Activated T-cell treated with anti-CD3 and anti-CD28 coated beads, Interleukin-2, amount 50 U/mL, for 4 hours (primary cell): Measurements from ENCODE around the gene ST8SIA6. TPM values are rescaled to one million over a fixed set of nuclear protein-coding genes. Genes with fewer than 3 reads are reported as not detected.

ENCODE experiments used
- ATAC-seq, 2 donors: fragments of 200-7000 bp; cut with Tn5 transposase; one replicate each; pipeline ENCODE4 v1.10.0; 2021
- DNase-seq: peaks from one replicate; pipeline ENCODE4 v3.0.0-alpha.2; 2020
- H3K27me3 Mint-ChIP-seq: one replicate; pipeline ENCODE4 v1.8.0; 2021; ENCODE audit warnings: low read depth, mixed read lengths
- H3K36me3 Mint-ChIP-seq: one replicate; pipeline ENCODE4 v1.8.0; 2022; ENCODE audit warnings: mixed read lengths; ENCODE audit not compliant: insufficient read depth
- H3K4me1 Mint-ChIP-seq: one replicate; pipeline ENCODE4 v1.8.0; 2021; ENCODE audit warnings: low read depth, mixed read lengths
- H3K4me3 Mint-ChIP-seq: one replicate; pipeline ENCODE4 v1.8.0; 2021; ENCODE audit warnings: mild to moderate bottlenecking, moderate library complexity, mixed read lengths
- H3K9me3 Mint-ChIP-seq: one replicate; pipeline ENCODE4 v1.8.0; 2021; ENCODE audit warnings: mixed read lengths
- total RNA-seq, 3 donors: library from RNA; stranded (reverse); gene quantifications; one replicate each; pipeline ENCODE4 v1.2.1, GENCODE V29; 2021

The ST8SIA6 gene
- total RNA-seq, 3 donors from 2014 or later, result 0.33 TPM; not detected in 2

DNA sequence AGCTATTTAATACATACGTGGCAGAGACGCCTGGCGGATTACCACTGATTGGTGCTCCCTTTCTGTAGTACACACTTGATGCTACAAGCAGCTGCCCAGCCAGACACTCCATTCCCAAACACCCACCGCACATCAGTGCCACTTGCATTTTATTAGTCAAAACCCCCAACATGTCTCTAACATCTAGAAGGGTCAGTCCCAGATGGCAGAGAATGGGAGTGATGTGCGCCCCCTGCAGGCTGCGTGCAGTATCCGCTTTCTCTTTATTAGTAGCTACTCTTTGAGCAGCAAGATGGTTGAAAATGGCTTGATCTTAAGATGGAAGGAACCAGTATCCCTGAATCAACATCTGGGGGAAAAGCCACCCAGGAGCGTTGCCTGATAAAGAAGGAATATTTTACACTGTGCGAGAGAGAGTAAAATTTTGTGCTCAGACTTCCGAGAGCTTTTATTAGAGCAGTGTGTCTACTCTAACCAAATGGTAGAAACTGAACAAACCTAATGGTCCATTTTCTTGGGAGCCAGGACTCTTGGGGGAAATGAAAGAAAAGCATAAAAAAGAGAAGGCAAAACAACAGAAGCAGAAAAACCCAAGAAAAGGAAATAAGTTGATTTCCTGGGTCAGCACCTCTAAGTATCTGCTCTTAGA lies 78.3 kb downstream of the ST8SIA6 start:
- Mint-ChIP-seq H3K27me3 (no peaks in the 10 kb centered on the region), H3K4me1 (no peaks in the 10 kb centered on the region), H3K4me3 (no peak overlapping the region), H3K36me3 (no peaks in the 10 kb centered on the region), H3K9me3 (no peaks in the 10 kb centered on the region)
- peak; percentile 17 for DNase-seq
- no peak for ATAC-seq

DNA sequence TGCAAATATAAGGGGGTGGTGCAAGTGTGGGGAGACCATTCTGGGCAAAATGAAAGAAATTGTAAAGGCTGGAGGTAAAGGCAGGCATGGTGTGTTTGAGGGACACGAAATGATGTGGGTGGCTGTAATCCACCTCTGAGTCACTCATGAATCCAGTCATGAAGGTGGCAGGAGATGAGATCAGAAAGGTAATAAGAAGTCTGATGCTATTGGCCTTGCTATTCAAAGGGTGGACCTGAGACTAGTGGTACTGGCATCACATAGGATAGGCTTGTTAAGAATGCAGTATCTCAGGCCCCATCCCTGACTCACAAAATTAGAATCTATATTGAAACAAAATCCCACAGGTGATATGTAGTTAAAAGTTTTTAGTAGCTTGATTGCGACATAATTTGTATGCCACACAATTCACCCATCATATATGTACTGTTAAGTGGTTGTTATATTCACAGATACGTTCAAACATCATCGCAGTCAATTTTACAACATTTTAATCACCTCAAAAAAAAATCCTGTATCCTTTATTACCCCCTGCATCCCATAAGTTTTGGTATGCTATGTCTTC lies 85.6 kb downstream of the ST8SIA6 start:
- no peaks in the 10 kb centered on the region for H3K27me3 Mint-ChIP-seq
- ATAC-seq (peak; percentile 83 to 95), DNase-seq (no peak)
- H3K36me3 Mint-ChIP-seq, result peaks cover 2% of the 10 kb centered on the region
- H3K9me3 Mint-ChIP-seq, result peaks cover 4% of the 10 kb centered on the region
- H3K4me3 Mint-ChIP-seq, result no peak overlapping the region
- H3K4me1 Mint-ChIP-seq, result no peaks in the 10 kb centered on the region

DNA sequence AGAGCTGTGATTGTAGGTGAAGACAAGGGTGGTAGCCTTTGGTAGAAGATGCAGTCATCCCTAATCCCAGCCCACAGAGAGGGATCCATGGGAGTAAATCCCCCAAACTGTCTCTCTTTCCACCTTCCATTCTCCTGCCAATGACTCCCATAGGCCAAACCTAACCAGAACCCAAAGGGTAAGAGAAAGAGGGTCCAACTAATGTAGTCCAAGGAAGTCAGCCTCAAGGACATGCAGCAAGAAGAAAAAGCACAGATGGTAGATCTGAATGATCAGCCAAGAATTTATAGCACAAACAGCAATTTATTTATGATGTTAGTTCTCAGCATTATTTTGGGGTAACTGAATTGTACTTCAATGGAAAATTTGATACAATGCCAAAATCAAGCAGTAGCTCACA lies 87.7 kb downstream of the ST8SIA6 start:
- H3K4me3 Mint-ChIP-seq, result no peak overlapping the region
- H3K9me3 Mint-ChIP-seq, result peaks cover 4% of the 10 kb centered on the region
- H3K36me3 Mint-ChIP-seq, result peaks cover 2% of the 10 kb centered on the region
- DNase-seq (no peak), ATAC-seq (no peak)
- H3K27me3 Mint-ChIP-seq, result no peaks in the 10 kb centered on the region
- H3K4me1 Mint-ChIP-seq, result no peaks in the 10 kb centered on the region

DNA sequence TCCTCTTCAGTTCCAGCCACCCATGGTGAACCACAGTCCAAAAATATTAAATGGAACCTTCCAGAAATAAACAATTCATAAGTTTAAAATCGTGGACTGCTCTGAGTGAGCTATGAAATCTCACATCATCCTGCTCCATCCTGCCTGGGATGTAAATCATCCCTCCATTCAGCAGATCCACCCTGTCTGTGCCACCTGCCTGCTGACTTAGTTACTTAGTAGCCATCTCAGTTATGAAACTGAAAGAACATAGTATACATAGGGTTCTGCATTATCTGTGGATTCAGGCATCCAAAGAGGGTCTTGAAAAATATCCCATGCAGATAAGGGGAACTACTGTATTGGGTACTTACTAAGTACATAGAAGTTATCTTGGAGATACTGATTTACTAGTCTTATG lies 89.0 kb downstream of the ST8SIA6 start:
- H3K4me1 Mint-ChIP-seq, result no peaks in the 10 kb centered on the region

DNA sequence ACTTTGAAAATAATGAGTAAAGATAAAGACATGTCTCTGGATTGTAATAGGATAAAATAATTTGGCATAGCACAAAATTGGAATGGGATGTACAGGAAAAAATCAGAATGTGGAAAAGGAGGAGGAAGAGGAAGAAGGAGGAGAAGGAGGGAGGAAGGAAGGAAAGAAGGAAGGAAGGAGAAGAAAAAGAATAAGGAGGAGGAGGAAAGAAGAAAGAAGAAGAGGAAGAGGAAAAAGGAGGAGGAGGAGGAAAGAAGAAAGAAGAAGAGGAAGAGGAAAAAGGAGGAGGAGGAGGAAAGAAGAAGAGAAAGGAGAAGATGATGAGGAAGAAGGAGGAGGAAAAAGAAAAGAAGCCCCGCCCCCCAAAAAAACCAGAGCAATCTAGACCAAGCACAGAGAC lies 95.9 kb downstream of the ST8SIA6 start:
- Mint-ChIP-seq H3K36me3 (no peaks in the 10 kb centered on the region), H3K4me3 (no peak overlapping the region), H3K27me3 (peaks cover 9% of the 10 kb centered on the region), H3K4me1 (peaks cover 7% of the 10 kb centered on the region), H3K9me3 (no peaks in the 10 kb centered on the region)
- DNase-seq (no peak), ATAC-seq (no peak)

More for the DNA sequence above, 89.0 kb downstream of the ST8SIA6 start:
- ATAC-seq, result no peak
- Mint-ChIP-seq H3K4me3 (no peak overlapping the region), H3K27me3 (no peaks in the 10 kb centered on the region), H3K36me3 (peaks cover 2% of the 10 kb centered on the region), H3K9me3 (peaks cover 4% of the 10 kb centered on the region)
- no peak for DNase-seq

DNA sequence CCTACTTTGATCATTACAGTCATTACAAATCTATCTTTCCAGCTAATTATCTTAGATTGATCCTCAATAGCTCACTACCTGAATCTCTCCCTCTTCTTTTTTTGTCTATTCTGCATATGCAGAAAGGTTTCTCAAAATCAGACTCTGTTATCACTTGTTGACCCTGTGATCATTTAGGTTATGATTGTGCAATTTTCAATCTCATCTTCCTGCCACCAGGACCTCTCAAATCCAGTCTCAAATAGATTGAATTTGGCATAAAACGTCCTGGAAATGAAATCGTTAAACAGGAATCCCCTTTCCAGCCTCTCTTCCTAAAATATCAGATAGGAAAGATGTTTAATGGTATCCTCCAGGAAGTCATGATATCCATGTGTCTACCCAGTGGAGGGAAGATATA lies 96.6 kb downstream of the ST8SIA6 start:
- ATAC-seq (no peak), DNase-seq (no peak)
- peaks cover 9% of the 10 kb centered on the region for H3K27me3 Mint-ChIP-seq
- H3K36me3 Mint-ChIP-seq, result no peaks in the 10 kb centered on the region
- no peak overlapping the region for H3K4me3 Mint-ChIP-seq
- peaks cover 11% of the 10 kb centered on the region for H3K4me1 Mint-ChIP-seq
- H3K9me3 Mint-ChIP-seq, result no peaks in the 10 kb centered on the region

DNA sequence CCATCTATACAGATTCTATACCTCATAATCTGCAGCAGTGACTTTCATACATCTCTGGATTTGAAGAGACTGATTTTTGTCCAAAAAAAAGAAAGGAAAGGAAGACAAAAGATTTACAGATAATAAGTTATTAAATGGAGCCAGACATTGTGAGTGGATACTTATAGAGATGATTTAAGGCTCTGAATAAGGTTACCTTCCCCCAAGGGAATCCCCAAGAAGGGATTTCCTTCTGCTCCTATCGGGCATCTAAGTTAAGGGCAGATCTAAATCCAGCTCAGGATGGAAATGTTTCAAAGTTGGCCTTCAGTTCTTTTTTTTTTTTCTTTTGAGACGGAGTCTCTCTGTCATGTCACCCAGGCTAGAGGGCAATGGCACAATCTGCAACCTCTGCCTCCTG lies 97.6 kb downstream of the ST8SIA6 start:
- H3K27me3 Mint-ChIP-seq, result peaks cover 9% of the 10 kb centered on the region
- DNase-seq (no peak), ATAC-seq (no peak)
- H3K4me3 Mint-ChIP-seq, result no peak overlapping the region
- peaks cover 11% of the 10 kb centered on the region for H3K4me1 Mint-ChIP-seq
- H3K9me3 Mint-ChIP-seq, result no peaks in the 10 kb centered on the region
- no peaks in the 10 kb centered on the region for H3K36me3 Mint-ChIP-seq

DNA sequence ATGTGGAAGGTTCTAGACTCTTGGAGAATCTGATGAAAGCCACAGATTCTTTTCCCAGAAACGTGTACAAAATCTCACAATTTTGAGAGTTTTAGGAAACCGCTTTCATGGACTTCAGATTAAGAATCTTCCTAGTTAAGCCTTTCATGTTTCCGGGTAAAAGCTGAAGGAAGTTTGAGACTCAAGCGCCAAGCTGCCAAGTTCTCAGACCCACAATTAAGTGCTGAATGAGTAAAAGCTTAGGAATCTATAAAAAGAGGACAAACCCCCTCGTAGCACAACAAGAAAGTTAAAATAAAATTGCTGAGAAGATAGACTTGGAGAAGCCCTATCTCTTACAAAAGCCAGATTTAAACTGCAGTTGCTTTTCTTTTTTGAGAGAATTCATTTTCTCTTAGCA lies 99.6 kb downstream of the ST8SIA6 start:
- peaks cover 11% of the 10 kb centered on the region for H3K4me1 Mint-ChIP-seq
- DNase-seq (no peak), ATAC-seq (no peak)
- peaks cover 9% of the 10 kb centered on the region for H3K27me3 Mint-ChIP-seq
- no peak overlapping the region for H3K4me3 Mint-ChIP-seq
- peaks cover 3% of the 10 kb centered on the region for H3K9me3 Mint-ChIP-seq
- H3K36me3 Mint-ChIP-seq, result no peaks in the 10 kb centered on the region

DNA sequence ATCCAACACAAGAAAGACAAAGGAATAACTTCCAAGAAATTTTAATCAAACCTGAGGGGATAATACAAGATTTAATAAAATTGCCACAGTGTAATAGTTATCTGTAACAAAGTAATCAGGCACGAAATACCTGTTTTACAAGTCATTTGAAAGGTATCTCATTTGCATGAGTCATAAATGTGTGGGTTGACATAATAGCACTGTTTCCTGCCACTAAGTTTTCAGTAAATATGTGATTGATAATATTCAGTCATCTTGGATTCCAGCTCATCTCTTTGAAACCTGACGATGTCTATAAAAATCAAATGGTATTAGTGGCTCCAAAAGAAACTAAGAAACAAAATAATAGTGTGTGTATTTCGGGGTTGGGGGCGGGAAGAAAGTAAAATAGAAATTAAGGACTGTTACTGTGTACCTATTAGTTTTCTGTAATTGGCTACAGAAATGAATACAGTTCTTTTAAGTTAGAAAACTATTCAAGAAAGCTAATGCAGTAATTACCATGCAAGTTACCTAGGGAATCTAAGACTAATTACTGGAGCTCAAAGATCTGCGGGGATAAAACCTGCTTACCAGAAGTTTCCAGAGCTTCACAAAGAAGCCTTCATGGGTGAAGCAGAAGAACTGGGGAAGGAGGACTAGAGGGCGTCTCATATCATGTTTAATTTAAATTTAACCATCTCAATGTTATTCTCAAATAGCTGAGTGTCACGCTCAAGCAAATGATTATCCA lies 100.7 kb downstream of the ST8SIA6 start:
- peaks cover 3% of the 10 kb centered on the region for H3K9me3 Mint-ChIP-seq
- H3K36me3 Mint-ChIP-seq, result no peaks in the 10 kb centered on the region
- peaks cover 11% of the 10 kb centered on the region for H3K4me1 Mint-ChIP-seq
- peak in 1 of 2 donors; percentile 40 for ATAC-seq
- DNase-seq, result no peak
- no peak overlapping the region for H3K4me3 Mint-ChIP-seq
- H3K27me3 Mint-ChIP-seq, result peaks cover 9% of the 10 kb centered on the region

DNA sequence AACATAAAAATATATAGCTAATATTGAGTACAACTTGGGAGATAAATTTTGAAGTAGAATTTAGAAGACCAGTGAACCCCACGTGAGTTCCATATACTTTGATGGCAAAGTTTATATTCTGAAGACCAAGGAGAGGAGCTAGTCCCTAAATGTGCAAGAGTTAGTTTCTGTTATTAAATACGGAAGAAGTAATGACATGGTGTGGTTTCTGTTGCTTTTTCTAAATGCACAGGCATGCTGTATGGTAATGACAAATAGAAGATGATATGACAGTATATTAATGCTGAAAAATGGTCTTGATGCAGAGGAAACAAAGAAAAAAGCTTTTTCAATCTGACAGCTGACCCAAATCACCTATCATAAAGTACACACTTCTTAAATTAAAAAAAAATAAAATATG lies 101.8 kb downstream of the ST8SIA6 start:
- Mint-ChIP-seq H3K4me1 (peaks cover 11% of the 10 kb centered on the region), H3K9me3 (peaks cover 3% of the 10 kb centered on the region), H3K4me3 (no peak overlapping the region), H3K27me3 (peaks cover 4% of the 10 kb centered on the region), H3K36me3 (no peaks in the 10 kb centered on the region)
- ATAC-seq, result no peak
- no peak for DNase-seq

DNA sequence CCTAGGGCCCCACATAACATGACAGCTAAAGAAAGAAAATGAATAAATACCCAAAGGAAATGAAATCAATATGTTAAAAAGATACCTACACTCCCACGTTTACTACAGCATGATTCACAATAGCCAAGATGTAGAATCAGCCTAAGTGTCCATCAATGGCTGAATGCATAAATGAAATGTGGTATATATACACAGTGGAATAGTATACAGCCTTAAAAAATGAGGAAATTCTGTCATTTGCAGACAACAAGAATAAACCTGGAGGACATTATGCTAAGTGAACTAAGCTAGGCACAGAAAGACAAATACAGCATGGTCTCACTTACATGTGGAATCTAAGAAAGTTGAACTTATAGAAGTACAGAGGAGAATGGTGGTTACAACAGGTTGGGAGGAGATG lies 102.9 kb downstream of the ST8SIA6 start:
- peaks cover 11% of the 10 kb centered on the region for H3K4me1 Mint-ChIP-seq
- DNase-seq (no peak), ATAC-seq (no peak)
- H3K27me3 Mint-ChIP-seq, result peaks cover 4% of the 10 kb centered on the region
- no peaks in the 10 kb centered on the region for H3K36me3 Mint-ChIP-seq
- H3K4me3 Mint-ChIP-seq, result no peak overlapping the region
- peaks cover 3% of the 10 kb centered on the region for H3K9me3 Mint-ChIP-seq

DNA sequence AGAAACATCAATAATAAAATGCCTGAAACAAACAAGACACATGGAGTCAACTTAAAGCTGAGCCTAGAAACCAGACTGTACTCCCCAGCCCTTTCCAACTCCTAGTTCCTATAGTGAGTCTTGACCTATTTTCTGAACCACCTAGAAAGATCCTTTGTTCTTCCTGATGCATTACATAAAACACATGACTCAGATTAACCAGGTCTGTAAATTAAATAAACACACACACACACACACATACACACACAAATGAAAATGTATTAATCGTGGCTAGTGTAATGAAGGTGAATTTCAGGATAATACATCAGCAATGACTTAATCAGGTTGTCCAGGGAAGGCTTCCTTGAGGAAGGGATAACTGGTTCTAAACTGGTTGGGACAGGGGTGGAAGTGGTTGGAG lies 104.7 kb downstream of the ST8SIA6 start:
- H3K4me1 Mint-ChIP-seq, result peaks cover 11% of the 10 kb centered on the region
- ATAC-seq (no peak), DNase-seq (no peak)
- no peaks in the 10 kb centered on the region for H3K36me3 Mint-ChIP-seq
- peaks cover 3% of the 10 kb centered on the region for H3K9me3 Mint-ChIP-seq
- peaks cover 2% of the 10 kb centered on the region for H3K27me3 Mint-ChIP-seq
- no peak overlapping the region for H3K4me3 Mint-ChIP-seq

DNA sequence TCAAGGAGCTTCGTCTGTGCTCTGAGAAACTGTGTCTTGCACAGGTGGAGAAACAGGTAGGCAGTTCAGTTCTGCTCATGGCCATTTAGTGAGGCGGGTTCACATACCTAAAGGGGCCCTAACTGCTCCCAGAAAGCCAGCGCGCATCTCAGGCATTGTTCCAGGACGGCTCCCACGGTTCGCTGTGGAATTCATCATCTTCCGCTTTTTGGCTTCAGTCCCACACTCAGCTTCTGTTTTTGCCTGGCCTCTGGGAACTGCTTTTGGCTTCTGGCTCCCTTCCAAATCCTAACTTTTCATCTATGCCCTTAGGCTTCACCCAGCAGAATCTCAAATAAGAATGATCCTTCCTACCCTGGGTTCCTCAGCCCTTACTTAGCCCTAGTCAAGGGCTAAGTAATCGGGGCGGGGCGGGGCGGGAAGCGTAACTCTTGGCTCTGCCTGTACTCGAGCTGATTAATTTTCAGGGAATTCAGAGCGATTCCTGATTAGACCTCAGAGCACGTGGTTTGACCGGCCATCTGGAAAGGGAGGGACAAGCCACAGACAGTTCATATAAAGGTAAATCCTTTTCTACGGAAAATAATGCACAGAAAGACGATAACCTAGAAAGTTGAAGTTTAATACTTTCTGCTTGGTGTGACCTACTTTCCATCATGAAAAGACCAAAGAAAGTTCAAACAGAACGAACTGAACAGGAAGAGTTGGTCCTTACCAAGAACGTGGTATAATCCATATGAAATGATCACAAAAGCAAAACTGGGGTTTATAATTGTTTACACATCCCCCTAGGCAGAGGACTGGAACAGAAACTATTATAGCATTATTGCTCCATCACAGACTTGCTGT lies 105.7 kb downstream of the ST8SIA6 start:
- ATAC-seq (no peak), DNase-seq (no peak)
- Mint-ChIP-seq H3K9me3 (peaks cover 3% of the 10 kb centered on the region), H3K4me1 (peaks cover 7% of the 10 kb centered on the region), H3K36me3 (no peaks in the 10 kb centered on the region), H3K27me3 (peaks cover 2% of the 10 kb centered on the region), H3K4me3 (no peak overlapping the region)

DNA sequence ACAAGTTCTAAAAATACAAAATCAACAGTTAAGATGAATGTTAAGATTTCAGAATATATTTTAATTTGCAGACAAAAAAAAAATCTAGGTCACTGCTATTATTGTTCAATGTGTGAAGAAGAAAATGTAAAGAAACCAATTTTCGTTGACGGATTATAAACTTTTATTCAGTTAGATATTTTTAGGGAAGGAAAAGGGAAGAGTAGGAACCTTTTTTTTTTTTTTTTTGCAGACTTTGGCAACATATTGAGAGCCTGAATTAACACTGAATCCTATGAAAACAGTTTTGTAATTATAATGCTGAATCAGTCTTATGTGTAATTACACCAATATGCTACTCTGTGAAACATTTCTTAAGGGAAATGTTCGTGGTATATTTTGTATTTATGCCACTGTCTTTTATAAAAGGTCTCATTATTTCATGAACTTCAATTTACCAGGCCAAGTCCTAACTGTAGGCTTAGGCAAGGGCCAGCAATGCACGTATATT lies 106.3 kb downstream of the ST8SIA6 start:
- no peak for DNase-seq
- no peaks in the 10 kb centered on the region for H3K36me3 Mint-ChIP-seq
- ATAC-seq, result no peak
- H3K4me3 Mint-ChIP-seq, result no peak overlapping the region
- peaks cover 2% of the 10 kb centered on the region for H3K27me3 Mint-ChIP-seq
- peaks cover 3% of the 10 kb centered on the region for H3K9me3 Mint-ChIP-seq
- H3K4me1 Mint-ChIP-seq, result peaks cover under 1% of the 10 kb centered on the region
